K562 (cell line): Measurements from ENCODE around the gene TLE3. TPM values are rescaled to one million over a fixed set of nuclear protein-coding genes. Genes with fewer than 3 reads are reported as not detected.

Source experiments
- ATAC-seq: fragments of 200-7000 bp; cut with Tn5 transposase; 3 replicates; pipeline ENCODE4 v1.9.1; 2020; ENCODE audit warnings: moderate library complexity
- BruUV-seq: library from RNA; stranded (reverse); fragments of 400-500 nt; replicated peaks from 2 replicates; lab custom pipeline; 2021; lab: Mats Ljungman, UMichigan
- CTCF ChIA-PET: fragments of 300-600 bp; formaldehyde crosslinking; extraction: SDS; loops from one replicate; lab custom pipeline; 2021; ENCODE audit warnings: low intra/inter-chr PET ratio; lab: Yijun Ruan, JAX
- POLR2A ChIA-PET: fragments of 300-600, 350-650 bp; sonication (Branson Sonifier 250); formaldehyde crosslinking; extraction: SDS; loops from one replicate; lab custom pipeline; 2021; ENCODE audit warnings: antibody characterized with exemption, inconsistent platforms; lab: Yijun Ruan, JAX
- DNase-seq, 4 experiments: peaks; one replicate each; pipeline versions ENCODE4 v3.0.0 to v3.0.0-alpha.2; 2011 to 2018; ENCODE audit warnings: low spot score in 3 of 4, mixed read lengths in 3 of 4; ENCODE audit errors: extremely low read depth in 1 of 4
- FAIRE-seq: peaks from 2 replicates; lab custom pipeline; 2011; peaks lifted over from hg19 to GRCh38; lab: Jason Lieb, UNC
- H2AFZ ChIP-seq: 2 replicates; pipeline ENCODE4 v1.6.0; 2011; ENCODE audit warnings: low read depth, low read length, control low read depth, inconsistent platforms
- H3K27ac ChIP-seq: fragments of 200-600 bp; 3 replicates; pipeline ENCODE4 v1.8.0; 2011; ENCODE audit warnings: low read depth, mild to moderate bottlenecking, control low read depth, inconsistent platforms, low read length, moderate library complexity, mixed read lengths; ENCODE audit errors: extremely low read depth
- H3K27me3 ChIP-seq, 2 experiments: fragments of 300-600 bp in 1 of 2; 2 replicates in 1 of 2; 3 replicates in 1 of 2; pipeline versions ENCODE4 v1.6.0 to v1.8.0; 2011; ENCODE audit warnings: inconsistent platforms in 2 of 2, low read length in 2 of 2, mild to moderate bottlenecking in 1 of 2, mixed read lengths in 1 of 2, moderate library complexity in 1 of 2; ENCODE audit not compliant: control insufficient read depth in 2 of 2, insufficient read depth in 2 of 2
- H3K36me3 ChIP-seq: fragments of 300-600 bp; 3 replicates; pipeline ENCODE4 v1.8.0; 2011; ENCODE audit warnings: mild to moderate bottlenecking, low read length, inconsistent platforms; ENCODE audit not compliant: control insufficient read depth, insufficient read depth
- H3K4me1 ChIP-seq, 2 experiments: fragments of 200-600 bp in 1 of 2; replicated peaks in 1 of 2; 2 replicates in 1 of 2; 3 replicates in 1 of 2; pipeline versions ENCODE4 v1.5.1 to v1.8.0; 2011; ENCODE audit warnings: inconsistent platforms in 2 of 2, low read length in 2 of 2, mild to moderate bottlenecking in 1 of 2, mixed read lengths in 1 of 2, moderate library complexity in 1 of 2; ENCODE audit not compliant: control insufficient read depth in 2 of 2, insufficient read depth in 2 of 2
- H3K4me2 ChIP-seq: 2 replicates; pipeline ENCODE4 v1.6.1; 2011; ENCODE audit warnings: low read length, control low read depth, inconsistent platforms, mixed read lengths; ENCODE audit not compliant: insufficient read depth
- H3K4me3 ChIP-seq: fragments of 200-600 bp; sonication (generic), shearing (Covaris generic); 2 replicates; pipeline ENCODE4 v1.5.1; 2016; ENCODE audit warnings: control low read depth, inconsistent platforms
- H3K79me2 ChIP-seq: fragments of 200-600 bp; 3 replicates; pipeline ENCODE4 v1.8.0; 2011; ENCODE audit warnings: low read length, inconsistent platforms; ENCODE audit not compliant: control insufficient read depth, insufficient read depth
- H3K9ac ChIP-seq, 2 experiments: 2 replicates each; pipeline versions ENCODE4 v1.6.0 to v1.6.1; 2011; ENCODE audit warnings: low read depth in 2 of 2, low read length in 2 of 2, control low read depth in 1 of 2, inconsistent platforms in 1 of 2, mild to moderate bottlenecking in 1 of 2, mixed read lengths in 1 of 2; ENCODE audit not compliant: insufficient read depth in 1 of 2
- H3K9me1 ChIP-seq: one replicate; pipeline ENCODE4 v1.6.0; 2011; ENCODE audit warnings: inconsistent platforms, mild to moderate bottlenecking, low read length, moderate library complexity; ENCODE audit not compliant: control insufficient read depth, insufficient read depth
- H3K9me3 ChIP-seq: replicated peaks from 2 replicates; pipeline ENCODE4 v1.5.1; 2011; ENCODE audit warnings: low read depth, low read length, inconsistent platforms; ENCODE audit not compliant: control insufficient read depth, insufficient read depth
- H4K20me1 ChIP-seq: replicated peaks from 2 replicates; pipeline ENCODE4 v1.6.1; 2011; ENCODE audit warnings: low read length, inconsistent platforms, mixed read lengths; ENCODE audit not compliant: control insufficient read depth, insufficient read depth
- COPS2 ChIP-seq: fragments of 450-650 bp; conservative IDR thresholded peaks from 2 replicates; pipeline ENCODE4 v1.6.1; 2016; ENCODE audit warnings: mild to moderate bottlenecking, moderate library complexity
- EZH2 ChIP-seq: IDR thresholded peaks from 2 replicates; pipeline ENCODE4 v1.6.1; 2012; ENCODE audit warnings: low read depth, mild to moderate bottlenecking, inconsistent platforms, low read length, borderline replicate concordance
- NEUROD1 ChIP-seq: fragments of 150-350 bp; IDR thresholded peaks from 2 replicates; pipeline ENCODE4 v1.6.1; 2014; ENCODE audit warnings: borderline replicate concordance, low read length, low read depth; ENCODE audit not compliant: partially characterized antibody
- SMC3 ChIP-seq: conservative IDR thresholded peaks from 2 replicates; pipeline ENCODE4 v1.6.1; 2011; ENCODE audit warnings: low read depth, low read length, improper control_type of control experiment; ENCODE audit not compliant: insufficient read depth
- WGBS: fragments of 100-300 bp; shearing (Covaris generic); methylation state at CpG from one replicate; pipeline ENCODE4 v1.1.6; 2016; ENCODE audit warnings: low coverage, mixed read lengths; ENCODE audit not compliant: insufficient coverage; ENCODE audit errors: missing lambda C conversion rate; 5-methylcytosine and 5-hydroxymethylcytosine counted together
- in situ Hi-C: fragments of 300-500 bp; cut with MboI; formaldehyde crosslinking; loops from 4 replicates; pipeline ENCODE4 v1.15.0; 2018; ENCODE audit warnings: inconsistent platforms, mixed read lengths
- intact Hi-C: fragments of 100-400 bp; cut with micrococcal nuclease; formaldehyde crosslinking; loops from 2 replicates; pipeline ENCODE4 v1.14.2; 2022
- polyA plus RNA-seq, 8 experiments: library from polyadenylated mRNA; depleted of rRNA in 4 of 8; stranded (reverse) in 5 of 8; unstranded in 3 of 8; fragments of >200 nt; fragmentation: Nextera tagmentation in 2 of 8; fragmentation: Illumina TruSeq in 1 of 8; extraction: Ambion mirVana in 2 of 8; extraction: Trizol in 1 of 8; gene quantifications; 2 replicates each; pipeline versions ENCODE4 v1.2.1 to v1.2.3, GENCODE V29; 2011 to 2014; ENCODE audit warnings: inconsistent platforms in 1 of 8, missing spikeins in 1 of 8
- total RNA-seq, 7 experiments: library from RNA; depleted of rRNA in 6 of 7; stranded (reverse); fragments of >200 nt in 6 of 7; fragmentation: Illumina TruSeq in 2 of 7; extraction: Trizol in 2 of 7; gene quantifications; 2 replicates each; pipeline versions ENCODE4 v1.2.1 to v1.2.3, GENCODE V29; 2011 to 2021; ENCODE audit warnings: low replicate concordance in 1 of 7
- TF ChIP-seq, protein P1 (sequence below): fragments of 250-450 bp; sonication (Bioruptor Pico); IDR thresholded peaks from 2 replicates; pipeline ENCODE4 v1.4.0; 2020; ENCODE audit warnings: mild to moderate bottlenecking, moderate library complexity

The TLE3 gene
- total and polyA plus RNA-seq, 9 of the 15 experiments (the other 6 are each of a cell fraction or from before 2014, with no cell fraction given): 1.5 to 84.2 (median 14.1) TPM

DNA sequence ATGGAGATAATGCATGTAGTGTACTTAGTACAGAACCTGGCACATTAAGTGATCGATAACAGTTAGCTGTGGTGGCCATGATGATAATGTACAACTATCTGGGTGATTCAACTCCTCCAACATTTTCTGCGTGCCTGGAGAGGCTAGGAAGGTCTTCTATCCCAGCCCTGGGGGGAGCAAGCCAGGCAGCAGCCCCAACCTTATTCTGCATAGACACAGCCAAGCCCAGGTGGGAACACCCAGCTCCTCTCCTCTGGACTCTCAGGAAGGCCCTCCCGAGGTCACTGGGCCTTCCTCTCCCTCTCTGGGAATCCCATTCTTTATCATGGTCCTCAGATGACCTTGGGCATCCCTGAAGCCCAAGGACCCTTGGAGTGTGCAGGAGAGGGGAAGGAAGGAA lies 5.1 kb upstream of the TLE3 start:
- ChIA-PET CTCF (no interaction called here), POLR2A (interaction anchor here (0.9 to 1.6 kb wide), 4 partner anchors 9 to 47 kb away, joined by 3 to 8 read pairs (median 4); no protein-coding TSS in a partner anchor)
- no peak overlapping the region for H3K4me3 ChIP-seq
- FAIRE-seq (no peak), ATAC-seq (no peak)
- no peaks in the 10 kb centered on the region for H3K9me1 ChIP-seq
- H4K20me1 ChIP-seq: no peaks in the 10 kb centered on the region
- WGBS: 16% methylated on average over 3 of the region's 3 CpGs
- H3K36me3 ChIP-seq: no peaks in the 10 kb centered on the region
- no peaks in the 10 kb centered on the region for H3K9me3 ChIP-seq
- H3K27me3 ChIP-seq: no peaks in the 10 kb centered on the region
- H3K4me1 ChIP-seq: peaks cover 37 to 39% of the 10 kb centered on the region in 2 experiments
- no peak overlapping the region for H3K27ac ChIP-seq
- peaks cover 7% of the 10 kb centered on the region; the same call in 2 of the 3 replicates for H3K79me2 ChIP-seq
- in situ Hi-C loops: no loop called here
- no TSS peak for BruUV-seq
- no peak overlapping the region; the same call in 1 of the 2 replicates for H2AFZ ChIP-seq
- TF ChIP-seq SMC3 (no peak), NEUROD1 (no peak), EZH2 (no peak), COPS2 (no peak)
- TF ChIP-seq, protein P1, sequence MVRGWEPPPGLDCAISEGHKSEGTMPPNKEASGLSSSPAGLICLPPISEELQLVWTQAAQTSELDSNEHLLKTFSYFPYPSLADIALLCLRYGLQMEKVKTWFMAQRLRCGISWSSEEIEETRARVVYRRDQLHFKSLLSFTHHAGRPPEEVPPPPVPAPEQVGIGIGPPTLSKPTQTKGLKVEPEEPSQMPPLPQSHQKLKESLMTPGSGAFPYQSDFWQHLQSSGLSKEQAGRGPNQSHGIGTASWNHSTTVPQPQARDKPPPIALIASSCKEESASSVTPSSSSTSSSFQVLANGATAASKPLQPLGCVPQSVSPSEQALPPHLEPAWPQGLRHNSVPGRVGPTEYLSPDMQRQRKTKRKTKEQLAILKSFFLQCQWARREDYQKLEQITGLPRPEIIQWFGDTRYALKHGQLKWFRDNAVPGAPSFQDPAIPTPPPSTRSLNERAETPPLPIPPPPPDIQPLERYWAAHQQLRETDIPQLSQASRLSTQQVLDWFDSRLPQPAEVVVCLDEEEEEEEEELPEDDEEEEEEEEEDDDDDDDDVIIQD (CRISPR knock-in tag): no peak
- TF ChIP-seq, all 486 proteins: peak for 0
- Histone ChIP-seq H3K9ac (no peak overlapping the region), H3K4me2 (no peak overlapping the region)
- no peak for DNase-seq
- intact Hi-C loops: no loop called here
